NK-92 (cell line): ENCODE data around the gene LRRC4C.

Source experiments
- DNase-seq: peaks from one replicate; lab custom pipeline; 2025; ENCODE audit not compliant: unreplicated experiment; lab: John Stamatoyannopoulos, UW

LRRC4C gene

GRCh38 chr11:41267451-41267850 is 192.0 kb downstream of the LRRC4C start:
- no peak for DNase-seq

- DNase-seq: no peak
These were observed 203.4 kb downstream of the LRRC4C start for GRCh38 chr11:41256041-41256440.

GRCh38 chr11:41254966-41255365 is 204.5 kb downstream of the LRRC4C start:
- no peak for DNase-seq

- no peak for DNase-seq
These were observed 209.0 kb downstream of the LRRC4C start for GRCh38 chr11:41250408-41250935.

GRCh38 chr11:41247621-41248020 is 211.8 kb downstream of the LRRC4C start:
- DNase-seq: no peak

- no peak for DNase-seq
These were observed 213.1 kb downstream of the LRRC4C start for GRCh38 chr11:41246399-41246745.

- DNase-seq: no peak
These were observed 213.6 kb downstream of the LRRC4C start for GRCh38 chr11:41245704-41246398.

GRCh38 chr11:41245184-41245583 is 214.3 kb downstream of the LRRC4C start:
- no peak for DNase-seq

- DNase-seq: no peak
These were observed 222.1 kb downstream of the LRRC4C start for GRCh38 chr11:41237382-41237781.

- no peak for DNase-seq
These were observed 223.8 kb downstream of the LRRC4C start for GRCh38 chr11:41235668-41236067.

GRCh38 chr11:41225856-41226633 is 233.4 kb downstream of the LRRC4C start:
- no peak for DNase-seq

GRCh38 chr11:41222236-41222635 is 237.2 kb downstream of the LRRC4C start:
- DNase-seq: no peak

GRCh38 chr11:41206388-41206787 is 253.1 kb downstream of the LRRC4C start:
- DNase-seq: no peak

GRCh38 chr11:41201156-41201555 is 258.3 kb downstream of the LRRC4C start:
- no peak for DNase-seq

- DNase-seq: no peak
These were observed 268.9 kb downstream of the LRRC4C start for GRCh38 chr11:41190437-41191082.

GRCh38 chr11:41189701-41190436 is 269.6 kb downstream of the LRRC4C start:
- no peak for DNase-seq

- DNase-seq: no peak
These were observed 281.7 kb downstream of the LRRC4C start for GRCh38 chr11:41177791-41178190.

- no peak for DNase-seq
These were observed 284.0 kb downstream of the LRRC4C start for GRCh38 chr11:41175304-41175972.

- DNase-seq: no peak
These were observed 313.1 kb downstream of the LRRC4C start for GRCh38 chr11:41146326-41146725.

GRCh38 chr11:41145420-41145819 is 314.0 kb downstream of the LRRC4C start:
- DNase-seq: no peak

GRCh38 chr11:41134971-41135370 is 324.5 kb downstream of the LRRC4C start:
- no peak for DNase-seq
